ENCODE results near the gene INPP1.
A peak's percentile ranks its signal among the peaks of the same experiment; 100 is the strongest.
"Not testable (repeated sequence)": the region's sequence is repeated elsewhere in the genome, so short reads cannot be mapped to it uniquely, and the experiment has no call there.

The INPP1 gene

GRCh38 chr2:190319555-190320498 is 23.6 kb upstream of the INPP1 start, which contains the start of gene HIBCH:
Gene HIBCH, minus strand, starts transcription at chr2:190319826. Its CDS starts 76 bp downstream, at chr2:190319750.
- H3K4me3 Mint-ChIP-seq: peak within 1 kb of the TSS; percentile 95
- no peaks in the 10 kb centered on the region for H3K9me3 Mint-ChIP-seq
- H3K4me1 Mint-ChIP-seq (ENCODE audit: low read depth): peaks cover 36% of the 10 kb centered on the region
- no peaks in the 10 kb centered on the region for H3K27me3 Mint-ChIP-seq (ENCODE audit: low read depth)
- peaks cover 7% of the 10 kb centered on the region for H3K36me3 Mint-ChIP-seq (ENCODE audit: low read depth)
- peak within 1 kb of the TSS; percentile 95 for H3K27ac Mint-ChIP-seq

GRCh38 chr2:190320696-190321095 is 22.7 kb upstream of the INPP1 start:
- Mint-ChIP-seq H3K27me3 (ENCODE audit: low read depth) (peaks cover 5% of the 10 kb centered on the region), H3K27ac (peak overlapping the region; percentile 95), H3K4me3 (peak overlapping the region; percentile 95), H3K4me1 (ENCODE audit: low read depth) (peaks cover 31% of the 10 kb centered on the region), H3K36me3 (ENCODE audit: low read depth) (peaks cover 7% of the 10 kb centered on the region), H3K9me3 (no peaks in the 10 kb centered on the region)

- peaks cover 13% of the 10 kb centered on the region for H3K27me3 Mint-ChIP-seq (ENCODE audit: low read depth)
- H3K27ac Mint-ChIP-seq: no peak overlapping the region
- H3K36me3 Mint-ChIP-seq (ENCODE audit: low read depth): peaks cover 2% of the 10 kb centered on the region
- H3K4me3 Mint-ChIP-seq: no peak overlapping the region
- no peaks in the 10 kb centered on the region for H3K9me3 Mint-ChIP-seq
- peaks cover 18% of the 10 kb centered on the region for H3K4me1 Mint-ChIP-seq (ENCODE audit: low read depth)
Measured at GRCh38 chr2:190323406-190323805, 20.0 kb upstream of the INPP1 start.

GRCh38 chr2:190325588-190325987 is 17.8 kb upstream of the INPP1 start:
- Mint-ChIP-seq H3K36me3 (ENCODE audit: low read depth) (no peaks in the 10 kb centered on the region), H3K4me1 (ENCODE audit: low read depth) (peaks cover 2% of the 10 kb centered on the region), H3K4me3 (no peak overlapping the region), H3K9me3 (no peaks in the 10 kb centered on the region), H3K27ac (no peak overlapping the region), H3K27me3 (ENCODE audit: low read depth) (peaks cover 28% of the 10 kb centered on the region)

GRCh38 chr2:190327867-190328572 is 15.4 kb upstream of the INPP1 start:
- H3K4me1 Mint-ChIP-seq (ENCODE audit: low read depth): no peaks in the 10 kb centered on the region
- H3K4me3 Mint-ChIP-seq: no peak overlapping the region
- peaks cover 39% of the 10 kb centered on the region for H3K27me3 Mint-ChIP-seq (ENCODE audit: low read depth)
- no peaks in the 10 kb centered on the region for H3K9me3 Mint-ChIP-seq
- H3K36me3 Mint-ChIP-seq (ENCODE audit: low read depth): no peaks in the 10 kb centered on the region
- H3K27ac Mint-ChIP-seq: no peak overlapping the region

- Mint-ChIP-seq H3K27me3 (ENCODE audit: low read depth) (peaks cover 39% of the 10 kb centered on the region), H3K4me3 (no peak overlapping the region), H3K4me1 (ENCODE audit: low read depth) (no peaks in the 10 kb centered on the region), H3K9me3 (no peaks in the 10 kb centered on the region), H3K36me3 (ENCODE audit: low read depth) (no peaks in the 10 kb centered on the region), H3K27ac (no peak overlapping the region)
Measured at GRCh38 chr2:190328573-190329147, 14.7 kb upstream of the INPP1 start.

GRCh38 chr2:190333395-190333794 is 10.0 kb upstream of the INPP1 start:
- Mint-ChIP-seq H3K27ac (no peak overlapping the region), H3K36me3 (ENCODE audit: low read depth) (peaks cover 2% of the 10 kb centered on the region), H3K9me3 (no peaks in the 10 kb centered on the region), H3K27me3 (ENCODE audit: low read depth) (peaks cover 37% of the 10 kb centered on the region), H3K4me3 (no peak overlapping the region), H3K4me1 (ENCODE audit: low read depth) (no peaks in the 10 kb centered on the region)

GRCh38 chr2:190333928-190334327 is 9.5 kb upstream of the INPP1 start:
- Mint-ChIP-seq H3K4me3 (no peak overlapping the region), H3K36me3 (ENCODE audit: low read depth) (peaks cover 2% of the 10 kb centered on the region), H3K4me1 (ENCODE audit: low read depth) (no peaks in the 10 kb centered on the region), H3K27me3 (ENCODE audit: low read depth) (peaks cover 38% of the 10 kb centered on the region), H3K27ac (no peak overlapping the region), H3K9me3 (no peaks in the 10 kb centered on the region)

GRCh38 chr2:190334479-190335224 is 8.7 kb upstream of the INPP1 start:
- H3K4me3 Mint-ChIP-seq: no peak overlapping the region
- H3K27me3 Mint-ChIP-seq (ENCODE audit: low read depth): peaks cover 37% of the 10 kb centered on the region
- peaks cover 2% of the 10 kb centered on the region for H3K36me3 Mint-ChIP-seq (ENCODE audit: low read depth)

GRCh38 chr2:190335225-190335559 is 8.2 kb upstream of the INPP1 start:
- Mint-ChIP-seq H3K27me3 (ENCODE audit: low read depth) (peaks cover 32% of the 10 kb centered on the region), H3K4me3 (no peak overlapping the region), H3K4me1 (ENCODE audit: low read depth) (no peaks in the 10 kb centered on the region), H3K36me3 (ENCODE audit: low read depth) (peaks cover 2% of the 10 kb centered on the region), H3K9me3 (no peaks in the 10 kb centered on the region), H3K27ac (no peak overlapping the region)

More at GRCh38 chr2:190334479-190335224, 8.7 kb upstream of the INPP1 start:
- Mint-ChIP-seq H3K4me1 (ENCODE audit: low read depth) (no peaks in the 10 kb centered on the region), H3K27ac (no peak overlapping the region), H3K9me3 (no peaks in the 10 kb centered on the region)

- H3K4me3 Mint-ChIP-seq; H3K9me3 Mint-ChIP-seq; H3K4me1 Mint-ChIP-seq (ENCODE audit: low read depth); H3K36me3 Mint-ChIP-seq (ENCODE audit: low read depth); H3K27ac Mint-ChIP-seq: not testable (repeated sequence)
- peaks cover 28% of the 10 kb centered on the region for H3K27me3 Mint-ChIP-seq (ENCODE audit: low read depth)
Measured at GRCh38 chr2:190335584-190335983, 7.8 kb upstream of the INPP1 start.

- Mint-ChIP-seq H3K36me3 (ENCODE audit: low read depth) (peaks cover 2% of the 10 kb centered on the region), H3K4me3 (no peak overlapping the region), H3K27ac (no peak overlapping the region)
Measured at GRCh38 chr2:190336420-190336819, 7.0 kb upstream of the INPP1 start.

GRCh38 chr2:190338453-190338852 is 4.9 kb upstream of the INPP1 start:
- Mint-ChIP-seq H3K27ac (no peak overlapping the region), H3K4me1 (ENCODE audit: low read depth) (peaks cover 6% of the 10 kb centered on the region), H3K4me3 (no peak overlapping the region), H3K27me3 (ENCODE audit: low read depth) (peaks cover 38% of the 10 kb centered on the region), H3K36me3 (ENCODE audit: low read depth) (peaks cover 2% of the 10 kb centered on the region), H3K9me3 (no peaks in the 10 kb centered on the region)

More at GRCh38 chr2:190336420-190336819, 7.0 kb upstream of the INPP1 start:
- H3K9me3 Mint-ChIP-seq: no peaks in the 10 kb centered on the region
- H3K27me3 Mint-ChIP-seq (ENCODE audit: low read depth): peaks cover 26% of the 10 kb centered on the region
- H3K4me1 Mint-ChIP-seq (ENCODE audit: low read depth): no peaks in the 10 kb centered on the region

- no peak overlapping the region for H3K27ac Mint-ChIP-seq
- no peak overlapping the region for H3K4me3 Mint-ChIP-seq
- H3K36me3 Mint-ChIP-seq (ENCODE audit: low read depth): peaks cover 2% of the 10 kb centered on the region
- H3K4me1 Mint-ChIP-seq (ENCODE audit: low read depth): peaks cover 10% of the 10 kb centered on the region
- peaks cover 38% of the 10 kb centered on the region for H3K27me3 Mint-ChIP-seq (ENCODE audit: low read depth)
- no peaks in the 10 kb centered on the region for H3K9me3 Mint-ChIP-seq
Measured at GRCh38 chr2:190339394-190339793, 4.0 kb upstream of the INPP1 start.
